GM15510 (cell line): ENCODE results near the gene BRINP2.

Experiments
- POLR2A ChIP-seq: IDR thresholded peaks from 3 replicates; pipeline ENCODE4 v1.6.1; 2011; ENCODE audit warnings: borderline replicate concordance; ENCODE audit not compliant: insufficient read length; ENCODE audit errors: extremely low read depth

Gene BRINP2

GRCh38 chr1:177230228-177231016 is 59.7 kb downstream of the BRINP2 start:
- no peak for TF ChIP-seq POLR2A

- TF ChIP-seq POLR2A: no peak
Observed at GRCh38 chr1:177235350-177235749, 64.6 kb downstream of the BRINP2 start.

- TF ChIP-seq POLR2A: no peak
Observed at GRCh38 chr1:177236962-177237361, 66.2 kb downstream of the BRINP2 start.

GRCh38 chr1:177238967-177239366 is 68.2 kb downstream of the BRINP2 start:
- TF ChIP-seq POLR2A: no peak

- TF ChIP-seq POLR2A: no peak
Observed at GRCh38 chr1:177239792-177240191, 69.0 kb downstream of the BRINP2 start.

GRCh38 chr1:177243773-177244172 is 73.0 kb downstream of the BRINP2 start:
- TF ChIP-seq POLR2A: no peak

- TF ChIP-seq POLR2A: no peak
Observed at GRCh38 chr1:177246710-177247580, 76.2 kb downstream of the BRINP2 start.

GRCh38 chr1:177247623-177248176 is 76.9 kb downstream of the BRINP2 start:
- TF ChIP-seq POLR2A: no peak

- no peak for TF ChIP-seq POLR2A
Observed at GRCh38 chr1:177248258-177248657, 77.5 kb downstream of the BRINP2 start.

GRCh38 chr1:177249231-177249630 is 78.5 kb downstream of the BRINP2 start:
- no peak for TF ChIP-seq POLR2A

- no peak for TF ChIP-seq POLR2A
Observed at GRCh38 chr1:177252877-177253276, 82.1 kb downstream of the BRINP2 start.

GRCh38 chr1:177255411-177255810 is 84.7 kb downstream of the BRINP2 start:
- no peak for TF ChIP-seq POLR2A

GRCh38 chr1:177256153-177257075 is 85.7 kb downstream of the BRINP2 start:
- TF ChIP-seq POLR2A: no peak

- no peak for TF ChIP-seq POLR2A
Observed at GRCh38 chr1:177257128-177257527, 86.4 kb downstream of the BRINP2 start.
